Hippocampal formation (tissue), 2 donors: ENCODE results near the gene SGK1.
"Not testable (repeated sequence)": the region's sequence is repeated elsewhere in the genome, so short reads cannot be mapped to it uniquely, and the experiment has no call there.

Source experiments
- DNase-seq, 2 donors: peaks; one replicate each; lab custom pipeline; 2025; lab: John Stamatoyannopoulos, UW

SGK1 gene

GRCh38 chr6:134304381-134304780 lies 13.5 kb downstream of the SGK1 start:
- DNase-seq = not testable (repeated sequence)

- DNase-seq = peak in 1 of 2 donors; percentile 39
These were observed 14.0 kb downstream of the SGK1 start for GRCh38 chr6:134303891-134304290.

GRCh38 chr6:134299236-134299635 lies 18.7 kb downstream of the SGK1 start:
- DNase-seq = no peak

- DNase-seq = no peak
These were observed 21.1 kb downstream of the SGK1 start for GRCh38 chr6:134296762-134297161.

GRCh38 chr6:134295953-134296553 lies 21.9 kb downstream of the SGK1 start:
- DNase-seq = peak; percentile 26 to 60

GRCh38 chr6:134293659-134294161 lies 24.2 kb downstream of the SGK1 start:
- no peak for DNase-seq

- DNase-seq = no peak
These were observed 26.8 kb downstream of the SGK1 start for GRCh38 chr6:134291156-134291555.

DNA sequence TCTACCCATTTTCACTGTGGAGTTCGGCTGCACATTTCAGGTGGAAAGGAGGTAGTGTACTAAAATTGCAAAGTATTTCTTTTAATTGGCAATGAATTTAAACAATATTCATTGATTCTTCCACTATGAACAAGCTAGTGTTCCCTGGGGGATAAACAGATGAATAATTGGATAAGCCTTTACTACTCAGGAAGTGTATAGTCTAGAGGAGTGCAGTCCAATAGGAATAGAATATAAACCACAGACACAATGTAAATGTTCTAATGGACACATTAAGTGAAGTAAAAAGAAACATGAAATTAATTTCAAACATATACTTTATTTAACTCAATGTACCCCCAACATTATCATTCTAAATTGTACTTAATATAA lies 28.7 kb downstream of the SGK1 start:
- no peak for DNase-seq

GRCh38 chr6:134288538-134289203 lies 29.2 kb downstream of the SGK1 start:
- DNase-seq = no peak

- DNase-seq = no peak
These were observed 29.9 kb downstream of the SGK1 start for GRCh38 chr6:134287859-134288537.

- no peak for DNase-seq
These were observed 35.1 kb downstream of the SGK1 start for GRCh38 chr6:134282816-134283215.

DNA sequence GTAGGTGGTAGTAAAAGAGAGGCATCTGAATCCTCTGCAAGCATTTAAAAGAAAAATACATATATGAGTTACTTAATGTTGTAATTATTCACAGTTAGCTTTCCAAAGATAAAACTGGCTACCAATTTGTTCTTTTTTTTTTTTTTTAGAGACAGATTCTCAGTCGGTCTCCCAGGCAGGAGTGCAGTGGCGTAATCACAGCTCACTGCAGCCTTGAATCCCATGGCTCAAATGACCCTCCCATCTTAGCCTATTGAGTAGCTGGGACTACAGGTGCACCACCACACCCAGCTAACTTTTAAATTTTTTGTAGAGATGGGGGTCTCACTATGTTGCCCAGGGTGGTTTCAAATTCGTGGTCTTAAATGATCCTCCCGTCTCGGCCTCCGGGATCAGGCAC lies 36.5 kb downstream of the SGK1 start:
- no peak for DNase-seq

DNA sequence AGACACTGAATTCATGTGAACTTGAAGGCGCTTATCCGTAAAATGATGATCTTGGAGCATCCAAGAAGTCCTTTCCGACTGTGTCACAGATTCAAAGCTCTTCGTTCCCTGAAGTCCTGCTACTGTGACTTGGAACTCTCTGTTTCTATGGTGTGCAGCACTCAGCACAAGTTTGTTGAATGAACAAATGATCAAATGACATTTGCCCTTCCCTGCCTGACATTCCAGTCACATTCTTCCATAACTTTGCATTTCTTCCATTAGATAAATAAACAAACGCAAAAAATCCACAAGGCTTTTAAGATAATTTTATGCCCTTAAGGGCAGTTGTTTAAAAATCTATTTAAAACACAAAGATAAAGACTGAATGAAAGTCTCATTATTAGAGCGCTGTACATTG lies 39.9 kb downstream of the SGK1 start:
- DNase-seq = no peak

DNA sequence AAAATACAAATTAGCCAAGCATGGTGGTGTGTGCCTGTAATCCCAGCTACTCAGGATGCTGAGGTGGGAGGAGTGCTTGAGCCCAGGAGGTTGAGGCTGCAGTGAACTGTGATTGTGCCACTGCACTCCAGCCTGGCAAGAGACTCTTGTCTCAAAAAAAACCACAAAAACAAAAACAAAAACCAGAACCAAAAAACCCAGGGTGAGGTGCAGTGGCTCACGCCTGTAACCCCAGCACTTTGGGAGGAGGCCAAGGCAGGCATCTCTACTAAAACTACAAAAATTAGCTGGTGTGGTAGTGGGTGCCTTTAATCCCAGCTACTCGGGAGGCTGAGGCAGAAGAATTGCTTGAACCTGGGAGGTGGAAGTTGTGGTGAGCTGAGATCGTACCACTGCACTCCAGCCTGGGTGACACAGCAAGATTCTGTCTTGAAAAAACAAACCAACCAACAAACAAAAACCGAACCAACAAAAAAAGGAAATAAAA lies 41.0 kb downstream of the SGK1 start:
- not testable (repeated sequence) for DNase-seq

DNA sequence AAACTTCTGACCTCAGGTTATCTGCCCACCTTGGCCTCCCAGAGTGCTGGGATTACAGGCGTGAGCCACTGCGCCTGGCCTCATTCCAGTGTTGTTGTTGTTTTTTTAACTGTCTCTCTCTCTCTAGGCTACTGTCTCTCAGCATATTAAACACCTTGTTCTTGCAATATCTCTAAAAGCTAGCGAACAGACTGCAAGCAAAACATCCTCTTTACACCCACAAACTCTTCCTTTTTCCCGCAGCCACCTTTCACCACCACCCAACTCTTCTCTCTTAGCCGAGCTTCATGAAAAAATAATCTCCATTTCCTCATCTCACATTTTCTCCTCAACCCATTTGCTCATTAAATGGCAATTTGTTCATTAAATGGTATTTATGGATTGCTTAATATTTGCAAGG lies 45.5 kb downstream of the SGK1 start:
- no peak for DNase-seq

DNA sequence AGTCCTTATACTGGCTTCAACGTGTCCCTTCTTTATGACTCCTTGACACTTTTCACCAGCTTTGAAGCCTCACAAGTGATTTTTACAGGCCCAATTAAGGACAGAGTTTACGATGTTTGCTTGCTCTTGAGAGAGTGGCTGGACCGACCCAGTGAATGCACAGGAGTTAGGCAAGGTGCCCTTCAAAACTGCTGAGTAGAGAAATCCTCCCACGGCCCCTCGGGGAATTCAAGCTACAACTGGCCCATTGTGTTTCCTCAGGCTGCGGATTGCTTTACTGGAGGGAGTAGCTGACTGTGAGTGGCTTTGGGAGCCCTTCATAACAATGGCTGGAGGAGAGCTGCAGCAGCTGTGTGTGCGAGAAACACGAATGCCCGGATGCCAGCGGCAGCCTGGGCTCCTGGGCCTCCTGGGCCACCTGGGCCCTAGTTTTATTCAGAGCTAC lies 50.0 kb downstream of the SGK1 start:
- DNase-seq = peak; percentile 64 to 69

- no peak for DNase-seq
These were observed 51.1 kb downstream of the SGK1 start for GRCh38 chr6:134266776-134267175.

DNA sequence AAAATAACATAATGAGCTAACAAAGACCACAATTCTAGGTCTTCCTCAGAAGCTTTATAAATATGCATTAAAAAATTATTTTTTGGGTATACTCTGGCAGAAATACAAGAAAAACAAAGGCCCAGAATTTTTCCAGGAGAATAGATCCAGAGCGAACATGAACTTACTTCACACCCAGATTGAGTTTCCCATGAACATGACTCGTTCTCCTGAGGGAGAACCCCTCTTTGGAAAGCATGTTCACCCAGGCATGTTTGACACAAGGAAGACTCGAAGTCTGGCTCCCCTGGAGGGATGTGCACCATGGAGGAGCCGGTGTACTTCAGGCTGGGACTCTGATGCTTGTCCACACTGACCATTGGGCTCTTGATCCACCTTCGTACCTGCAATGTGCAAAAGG lies 56.1 kb downstream of the SGK1 start:
- no peak for DNase-seq

- DNase-seq = no peak
These were observed 59.0 kb downstream of the SGK1 start for GRCh38 chr6:134258849-134259306.

DNA sequence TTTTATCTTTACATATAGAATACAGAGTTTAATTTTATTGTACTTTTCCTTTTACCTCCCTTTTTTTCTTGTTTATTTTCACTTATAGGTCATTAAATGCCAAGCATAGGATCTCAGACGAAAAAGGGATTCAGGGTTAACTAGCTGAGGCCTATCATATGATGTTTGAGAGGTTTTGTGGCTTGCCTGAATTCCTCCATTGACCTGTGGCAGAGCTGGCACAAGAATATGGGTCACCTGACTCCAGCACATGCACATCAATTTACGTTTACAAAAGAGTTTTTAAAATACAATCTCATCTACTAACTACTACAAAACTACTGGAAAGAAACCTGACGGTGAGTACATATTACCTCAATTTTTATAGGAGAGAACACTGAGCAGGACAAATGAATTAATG lies 60.4 kb downstream of the SGK1 start:
- DNase-seq = no peak

GRCh38 chr6:134256862-134257261 lies 61.0 kb downstream of the SGK1 start:
- DNase-seq = no peak

GRCh38 chr6:134255280-134255679 lies 62.6 kb downstream of the SGK1 start:
- not testable (repeated sequence) for DNase-seq

DNA sequence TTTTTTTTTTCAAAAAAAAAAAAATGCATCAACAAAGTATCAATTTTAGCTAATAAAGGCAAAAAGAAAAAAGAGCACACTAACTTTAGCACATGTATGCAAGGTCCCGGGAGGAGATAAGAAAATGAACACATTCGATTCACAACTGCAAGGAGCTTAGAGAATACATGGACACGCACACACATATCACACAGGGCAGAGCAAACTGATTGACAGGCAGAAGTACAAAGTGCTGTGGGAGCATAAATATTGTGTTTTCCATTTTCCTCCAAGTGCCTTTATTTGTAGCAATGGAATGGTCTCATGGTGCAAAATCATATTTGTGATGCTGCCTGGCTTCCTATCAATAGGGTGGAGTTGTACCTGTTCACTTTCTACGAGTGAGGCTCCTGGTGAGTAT lies 63.8 kb downstream of the SGK1 start:
- no peak for DNase-seq
